Colonic mucosa (tissue), 4 donors: ENCODE measurements around the gene COL2A1. TPM values are rescaled to one million over a fixed set of nuclear protein-coding genes. Genes with fewer than 3 reads are reported as not detected.

Experiments
- DNase-seq: peaks from one replicate; pipeline ENCODE4 v3.0.0-alpha.2; 2020
- H3K27ac ChIP-seq: fragments of 200-600 bp; one replicate; pipeline ENCODE4 v1.8.0; 2021
- H3K27me3 ChIP-seq: fragments of 200-600 bp; one replicate; pipeline ENCODE4 v1.8.0; 2021
- H3K36me3 ChIP-seq: fragments of 200-600 bp; one replicate; pipeline ENCODE4 v1.8.0; 2021
- H3K4me1 ChIP-seq: fragments of 200-600 bp; one replicate; pipeline ENCODE4 v1.8.0; 2021; ENCODE audit warnings: mild to moderate bottlenecking
- H3K4me3 ChIP-seq: fragments of 200-600 bp; one replicate; pipeline ENCODE4 v1.8.0; 2021
- H3K9ac ChIP-seq, 2 donors: one replicate each; pipeline ENCODE4 v1.7.0; 2013; ENCODE audit warnings: control low read depth in 2 of 2, low read depth in 2 of 2, low read length in 2 of 2
- H3K9me3 ChIP-seq: fragments of 200-600 bp; one replicate; pipeline ENCODE4 v1.8.0; 2021
- intact Hi-C: fragments of 100-400 bp; cut with DNase I; formaldehyde crosslinking; loops from one replicate; pipeline ENCODE4 v1.14.1; 2022
- total RNA-seq, 2 donors: library from RNA; stranded (reverse); fragmentation: NEBNext Ultra II Directional in 1 of 2; extraction: Animal tissue kit (Norgen Biotek cat#: 25700) in 1 of 2; gene quantifications; one replicate each; pipeline ENCODE4 v1.2.1, GENCODE V29; 2021
- TF ChIP-seq, protein P1 (sequence below): fragments of 200-600 bp; IDR thresholded peaks from one replicate; pipeline ENCODE4 v1.8.0; 2022; ENCODE audit warnings: antibody characterized with exemption, mild to moderate bottlenecking
- donor health status: healthy.
- donor health status: DM: no; HTN: no; CAD: no.
- donor health status: DM: no; HTN: no; CAD: no.

The COL2A1 gene
- total RNA-seq, 2 donors from 2014 or later: 1.1 to 1.3 TPM

- Histone ChIP-seq H3K9me3 (no peaks in the 10 kb centered on the region), H3K27ac (no peak overlapping the region), H3K4me3 (no peak overlapping the region), H3K9ac (no peak overlapping the region), H3K36me3 (no peaks in the 10 kb centered on the region), H3K4me1 (no peaks in the 10 kb centered on the region), H3K27me3 (no peaks in the 10 kb centered on the region)
- intact Hi-C loops: loop anchor here (10.0 kb wide), 1 partner anchor 176 kb away; no protein-coding TSS in a partner anchor
- TF ChIP-seq, protein P1, sequence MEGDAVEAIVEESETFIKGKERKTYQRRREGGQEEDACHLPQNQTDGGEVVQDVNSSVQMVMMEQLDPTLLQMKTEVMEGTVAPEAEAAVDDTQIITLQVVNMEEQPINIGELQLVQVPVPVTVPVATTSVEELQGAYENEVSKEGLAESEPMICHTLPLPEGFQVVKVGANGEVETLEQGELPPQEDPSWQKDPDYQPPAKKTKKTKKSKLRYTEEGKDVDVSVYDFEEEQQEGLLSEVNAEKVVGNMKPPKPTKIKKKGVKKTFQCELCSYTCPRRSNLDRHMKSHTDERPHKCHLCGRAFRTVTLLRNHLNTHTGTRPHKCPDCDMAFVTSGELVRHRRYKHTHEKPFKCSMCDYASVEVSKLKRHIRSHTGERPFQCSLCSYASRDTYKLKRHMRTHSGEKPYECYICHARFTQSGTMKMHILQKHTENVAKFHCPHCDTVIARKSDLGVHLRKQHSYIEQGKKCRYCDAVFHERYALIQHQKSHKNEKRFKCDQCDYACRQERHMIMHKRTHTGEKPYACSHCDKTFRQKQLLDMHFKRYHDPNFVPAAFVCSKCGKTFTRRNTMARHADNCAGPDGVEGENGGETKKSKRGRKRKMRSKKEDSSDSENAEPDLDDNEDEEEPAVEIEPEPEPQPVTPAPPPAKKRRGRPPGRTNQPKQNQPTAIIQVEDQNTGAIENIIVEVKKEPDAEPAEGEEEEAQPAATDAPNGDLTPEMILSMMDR: no peak
- DNase-seq: no peak
Measured at GRCh38 chr12:47988073-47989022, 15.9 kb downstream of the COL2A1 start.

DNA sequence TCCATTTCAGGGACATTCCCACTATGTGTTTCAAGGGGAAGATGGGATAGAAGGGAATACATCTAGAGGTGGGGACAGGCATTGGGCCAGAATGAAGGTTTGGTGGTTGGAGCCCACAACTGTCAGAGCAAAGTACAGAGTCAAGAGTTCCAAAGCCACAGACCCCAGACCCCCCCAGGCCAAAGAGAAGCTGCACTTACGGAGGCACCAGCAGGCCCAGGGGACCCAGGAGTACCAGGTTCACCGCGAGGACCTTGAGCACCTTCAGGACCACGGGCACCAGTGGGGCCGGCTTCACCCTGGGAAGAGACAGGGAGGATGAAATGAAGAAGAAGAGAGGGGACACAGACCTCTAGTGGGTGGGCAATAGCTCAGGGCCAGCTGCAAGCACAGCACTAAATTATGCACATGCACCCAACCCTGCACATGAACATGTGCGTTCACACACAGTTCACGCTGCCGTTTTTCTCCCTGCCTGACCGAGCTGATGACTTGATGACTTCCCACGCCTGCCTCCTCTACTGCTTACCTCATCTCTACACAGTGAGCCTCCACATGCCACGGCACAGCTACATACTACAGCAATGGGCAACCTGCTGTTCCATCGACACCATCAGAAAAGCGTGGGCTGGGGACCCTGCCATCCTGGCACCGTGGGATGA is 16.7 kb downstream of the COL2A1 start:
- H3K9me3 ChIP-seq: no peaks in the 10 kb centered on the region
- intact Hi-C loops: loop anchor here (10.0 kb wide), 1 partner anchor 177 kb away; no protein-coding TSS in a partner anchor
- DNase-seq: no peak

DNA sequence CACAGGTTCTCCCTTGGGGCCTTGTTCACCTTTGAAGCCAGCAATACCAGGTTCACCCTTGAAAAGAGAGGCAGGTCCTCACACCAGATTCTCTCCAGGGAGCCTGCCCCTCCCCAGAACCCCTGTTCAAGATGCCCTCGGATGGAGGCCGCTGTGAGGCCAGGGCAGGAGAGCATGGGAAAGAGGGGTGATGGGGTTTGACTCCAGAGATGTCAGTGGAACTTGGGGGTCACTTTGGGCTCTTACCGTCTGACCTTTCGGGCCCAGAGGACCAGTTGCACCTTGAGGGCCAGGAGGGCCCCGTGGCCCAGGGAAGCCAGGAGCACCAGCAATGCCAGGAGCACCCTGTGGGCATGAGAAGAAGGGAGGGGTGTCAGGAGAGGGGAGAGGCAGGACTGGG is 17.4 kb downstream of the COL2A1 start:
- Histone ChIP-seq H3K9me3 (no peaks in the 10 kb centered on the region), H3K27ac (no peak overlapping the region), H3K27me3 (no peaks in the 10 kb centered on the region), H3K4me1 (no peaks in the 10 kb centered on the region), H3K4me3 (no peak overlapping the region), H3K9ac (no peak overlapping the region), H3K36me3 (no peaks in the 10 kb centered on the region)
- intact Hi-C loops: loop anchor here (10.0 kb wide), 1 partner anchor 178 kb away; no protein-coding TSS in a partner anchor
- TF ChIP-seq, protein P1: no peak
- DNase-seq: no peak

More for the DNA sequence above, 16.7 kb downstream of the COL2A1 start:
- no peak overlapping the region for H3K27ac ChIP-seq
- H3K36me3 ChIP-seq: no peaks in the 10 kb centered on the region
- H3K4me1 ChIP-seq: no peaks in the 10 kb centered on the region
- H3K27me3 ChIP-seq: no peaks in the 10 kb centered on the region
- H3K4me3 ChIP-seq: no peak overlapping the region
- TF ChIP-seq, protein P1: no peak
- H3K9ac ChIP-seq: no peak overlapping the region

- DNase-seq: no peak
- H3K36me3 ChIP-seq: no peaks in the 10 kb centered on the region
Measured at GRCh38 chr12:47986291-47986660, 18.0 kb downstream of the COL2A1 start.

More at GRCh38 chr12:47986291-47986660, 18.0 kb downstream of the COL2A1 start:
- no peak overlapping the region for H3K27ac ChIP-seq
- intact Hi-C loops: loop anchor here (10.0 kb wide), 1 partner anchor 179 kb away; no protein-coding TSS in a partner anchor
- TF ChIP-seq, protein P1: no peak
- H3K27me3 ChIP-seq: no peaks in the 10 kb centered on the region
- no peak overlapping the region for H3K9ac ChIP-seq
- H3K4me1 ChIP-seq: no peaks in the 10 kb centered on the region
- no peaks in the 10 kb centered on the region for H3K9me3 ChIP-seq
- H3K4me3 ChIP-seq: no peak overlapping the region
